GM19238 (cell line): ENCODE results near the gene CHRNB1.
A peak's percentile ranks its signal among the peaks of the same experiment; 100 is the strongest.

Experiments
- DNase-seq: peaks from one replicate; pipeline ENCODE4 v3.0.0; 2011; ENCODE audit warnings: low spot score; ENCODE audit not compliant: insufficient read length

CHRNB1 gene

DNA sequence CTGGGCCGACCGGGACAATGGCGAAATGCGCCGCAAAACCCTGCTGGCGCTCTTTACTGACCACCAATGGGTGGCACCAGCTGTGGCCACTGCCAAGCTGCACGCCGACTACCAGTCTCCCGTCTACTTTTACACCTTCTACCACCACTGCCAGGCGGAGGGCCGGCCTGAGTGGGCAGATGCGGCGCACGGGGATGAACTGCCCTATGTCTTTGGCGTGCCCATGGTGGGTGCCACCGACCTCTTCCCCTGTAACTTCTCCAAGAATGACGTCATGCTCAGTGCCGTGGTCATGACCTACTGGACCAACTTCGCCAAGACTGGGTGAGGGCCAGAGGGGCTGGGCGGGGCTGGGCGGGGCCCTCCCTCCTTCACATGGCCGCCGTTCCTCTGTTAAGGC is 29.1 kb upstream of the CHRNB1 start:
- DNase-seq = no peak

DNA sequence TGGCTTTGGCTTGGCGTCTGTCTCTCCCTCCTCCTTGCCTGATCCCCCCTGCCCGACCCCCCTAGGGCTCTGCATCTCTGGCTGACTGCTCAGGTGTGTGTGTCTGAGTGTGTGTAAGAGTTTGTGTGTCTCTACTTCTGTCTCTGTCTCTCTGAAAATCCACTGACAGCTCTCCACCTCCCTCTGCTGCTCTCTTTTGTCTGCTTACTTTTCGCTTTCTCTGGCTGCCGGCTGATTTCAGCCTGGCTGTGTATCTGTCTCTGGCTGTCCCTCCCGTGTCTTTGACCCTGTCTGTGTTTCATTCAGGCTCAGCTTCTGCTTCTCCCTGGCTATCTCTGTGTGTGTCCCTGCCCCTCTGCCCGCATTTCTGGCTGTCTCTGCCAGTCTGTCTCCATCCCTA is 28.5 kb upstream of the CHRNB1 start:
- no peak for DNase-seq

DNA sequence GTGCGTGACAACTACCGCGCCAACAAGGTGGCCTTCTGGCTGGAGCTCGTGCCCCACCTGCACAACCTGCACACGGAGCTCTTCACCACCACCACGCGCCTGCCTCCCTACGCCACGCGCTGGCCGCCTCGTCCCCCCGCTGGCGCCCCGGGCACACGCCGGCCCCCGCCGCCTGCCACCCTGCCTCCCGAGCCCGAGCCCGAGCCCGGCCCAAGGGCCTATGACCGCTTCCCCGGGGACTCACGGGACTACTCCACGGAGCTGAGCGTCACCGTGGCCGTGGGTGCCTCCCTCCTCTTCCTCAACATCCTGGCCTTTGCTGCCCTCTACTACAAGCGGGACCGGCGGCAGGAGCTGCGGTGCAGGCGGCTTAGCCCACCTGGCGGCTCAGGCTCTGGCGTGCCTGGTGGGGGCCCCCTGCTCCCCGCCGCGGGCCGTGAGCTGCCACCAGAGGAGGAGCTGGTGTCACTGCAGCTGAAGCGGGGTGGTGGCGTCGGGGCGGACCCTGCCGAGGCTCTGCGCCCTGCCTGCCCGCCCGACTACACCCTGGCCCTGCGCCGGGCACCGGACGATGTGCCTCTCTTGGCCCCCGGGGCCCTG is 27.7 kb upstream of the CHRNB1 start:
- DNase-seq = no peak

DNA sequence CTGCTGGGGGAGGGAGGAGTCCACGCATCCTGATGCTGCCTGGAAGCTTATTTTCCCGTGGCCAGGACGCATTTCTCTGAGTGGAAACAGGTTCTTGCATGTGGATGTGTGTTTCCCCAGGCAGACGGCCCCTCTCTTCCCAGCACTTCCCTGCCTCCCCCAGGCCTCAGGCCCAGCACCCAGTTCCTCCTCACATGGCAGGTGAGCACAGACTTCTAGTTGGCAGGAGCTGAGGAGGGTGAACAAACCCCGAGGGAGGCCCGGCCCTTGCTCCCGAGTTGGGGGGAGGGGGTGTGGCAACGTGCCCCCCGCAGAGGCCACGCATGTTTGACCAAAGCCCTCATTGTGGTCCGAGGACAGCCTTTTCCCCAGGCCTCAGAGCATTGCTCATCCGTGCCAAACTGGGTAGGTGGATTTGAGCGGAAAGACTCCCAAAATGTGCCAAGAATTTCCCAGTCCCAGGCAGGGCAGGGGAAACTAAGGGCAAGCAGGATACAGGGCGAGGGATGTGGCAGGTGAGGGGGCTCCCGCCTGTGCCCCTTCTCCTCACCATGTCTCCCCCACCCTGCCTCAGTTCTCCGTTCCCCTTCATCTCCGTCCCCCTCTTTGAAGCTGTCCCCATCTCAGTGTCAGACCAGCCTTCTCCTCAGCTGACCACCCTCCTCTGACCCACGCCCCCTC is 26.2 kb upstream of the CHRNB1 start:
- DNase-seq = no peak

DNA sequence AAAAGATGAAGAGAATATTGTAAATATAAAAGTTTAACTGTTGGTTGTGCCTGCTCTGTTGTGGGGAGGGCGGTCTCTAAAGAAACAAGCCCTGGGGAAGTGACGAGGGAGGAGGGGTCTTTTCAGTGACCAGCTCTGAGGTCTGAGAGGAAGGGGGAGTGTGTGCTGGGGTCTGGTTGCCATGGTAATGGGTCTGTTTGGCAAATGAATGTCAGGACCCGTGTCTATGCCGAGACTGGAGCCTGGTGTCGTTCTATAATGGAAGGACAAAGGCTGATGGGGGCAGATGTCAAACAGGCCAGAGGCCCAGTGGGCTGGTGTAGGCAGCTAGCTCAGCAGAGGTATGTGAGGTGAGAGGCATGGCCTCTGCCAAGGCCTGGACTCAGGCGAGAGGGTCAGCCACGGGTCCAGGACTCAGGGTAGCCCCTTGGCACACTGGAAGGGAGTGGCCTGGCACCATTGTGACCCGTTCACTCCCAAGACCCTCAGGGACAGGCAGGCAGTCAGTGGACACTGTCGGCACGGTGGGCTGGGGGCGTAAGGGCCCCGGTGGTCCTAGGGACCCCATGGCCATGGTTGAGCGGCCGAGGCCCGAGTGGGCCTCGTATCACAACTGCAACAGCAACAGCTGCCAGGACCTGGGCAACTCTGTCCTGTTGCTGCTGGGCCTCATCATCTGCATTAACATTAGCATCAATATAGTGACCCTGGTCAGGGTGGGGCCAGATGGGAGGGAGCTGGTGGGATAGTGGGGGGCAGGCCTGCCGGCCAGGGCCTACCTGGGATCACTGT is 24.8 kb upstream of the CHRNB1 start, which contains the start of gene SPEM1:
SPEM1 (plus strand) TSS at position 506 of the 792 bp plus-strand sequence; CDS start at position 567, 61 bp downstream.
- DNase-seq = no peak

DNA sequence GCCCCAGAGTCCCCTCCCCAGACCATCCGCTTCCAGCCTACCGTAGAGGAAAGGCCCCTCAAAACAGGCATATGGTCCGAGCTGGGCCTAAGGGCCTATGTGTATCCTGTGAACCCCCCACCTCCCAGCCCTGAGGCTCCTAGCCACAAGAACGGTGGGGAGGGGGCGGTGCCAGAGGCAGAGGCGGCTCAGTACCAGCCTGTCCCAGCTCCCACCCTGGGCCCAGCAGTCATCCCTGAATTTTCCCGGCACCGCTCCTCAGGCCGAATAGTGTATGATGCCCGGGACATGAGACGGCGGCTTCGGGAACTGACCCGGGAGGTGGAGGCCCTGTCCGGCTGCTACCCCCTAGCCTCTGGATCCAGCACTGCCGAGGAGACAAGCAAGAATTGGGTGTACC is 23.7 kb upstream of the CHRNB1 start:
- DNase-seq = no peak

DNA sequence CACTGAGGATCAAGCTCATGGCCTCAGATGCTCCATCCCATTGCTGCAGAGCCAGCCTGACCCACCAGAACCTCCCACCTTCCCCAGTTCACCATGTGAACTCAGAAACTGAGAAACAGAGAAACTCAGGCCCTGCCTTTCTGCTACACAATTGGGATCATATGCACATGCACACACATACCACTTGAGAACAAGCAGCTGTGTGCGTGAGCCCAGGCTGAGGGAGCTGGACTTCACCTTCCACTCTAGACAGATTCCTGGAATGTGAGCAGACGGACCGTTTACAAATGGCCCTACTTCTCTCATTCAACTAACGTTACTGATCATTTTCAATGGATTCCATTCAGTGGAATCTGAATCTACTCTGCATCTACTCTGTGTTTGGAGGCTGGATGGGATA is 21.2 kb upstream of the CHRNB1 start:
- no peak for DNase-seq

DNA sequence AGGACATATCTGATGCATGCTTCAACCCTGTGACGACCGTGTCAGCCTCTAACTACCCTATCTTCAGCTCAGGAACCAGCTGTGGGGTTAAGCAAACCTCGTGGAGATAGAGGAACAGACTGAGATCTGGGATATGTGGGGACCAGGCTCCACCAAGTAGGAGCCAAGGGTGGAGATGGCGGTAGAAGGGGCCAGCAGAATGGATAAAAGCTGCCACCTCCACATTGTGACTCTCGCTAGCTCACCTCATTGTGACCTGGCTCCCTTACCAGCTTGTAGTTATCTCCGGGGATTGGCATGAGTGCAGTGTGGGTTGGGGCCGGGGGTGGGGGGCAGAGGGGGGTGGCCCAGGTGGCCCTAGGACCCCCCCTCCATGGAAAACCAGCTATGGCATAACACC is 19.5 kb upstream of the CHRNB1 start, which contains the start of gene SPEM2:
SPEM2 (plus strand) TSS at position 301 of the 400 bp plus-strand sequence; CDS start at position 374, 73 bp downstream.
- no peak for DNase-seq

DNA sequence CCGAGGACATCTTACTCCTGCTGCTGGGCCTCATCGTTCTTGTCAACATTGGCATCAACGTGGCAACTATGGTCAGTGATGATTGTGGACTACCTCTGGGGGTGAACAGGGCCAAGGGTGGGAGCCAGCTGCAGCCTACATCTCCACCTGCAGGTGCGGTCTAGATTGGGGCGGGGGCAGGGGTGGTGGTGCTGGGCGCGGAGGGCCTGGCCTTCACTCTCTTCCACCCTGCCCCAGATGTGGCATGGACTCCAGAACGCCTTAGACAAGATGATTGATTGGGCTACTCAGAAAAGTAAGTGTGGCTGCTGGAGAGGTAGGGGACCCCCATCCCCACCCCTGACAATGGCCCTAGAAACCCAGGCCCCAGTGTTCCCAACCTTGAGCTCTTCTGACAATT is 19.1 kb upstream of the CHRNB1 start:
- DNase-seq = no peak

DNA sequence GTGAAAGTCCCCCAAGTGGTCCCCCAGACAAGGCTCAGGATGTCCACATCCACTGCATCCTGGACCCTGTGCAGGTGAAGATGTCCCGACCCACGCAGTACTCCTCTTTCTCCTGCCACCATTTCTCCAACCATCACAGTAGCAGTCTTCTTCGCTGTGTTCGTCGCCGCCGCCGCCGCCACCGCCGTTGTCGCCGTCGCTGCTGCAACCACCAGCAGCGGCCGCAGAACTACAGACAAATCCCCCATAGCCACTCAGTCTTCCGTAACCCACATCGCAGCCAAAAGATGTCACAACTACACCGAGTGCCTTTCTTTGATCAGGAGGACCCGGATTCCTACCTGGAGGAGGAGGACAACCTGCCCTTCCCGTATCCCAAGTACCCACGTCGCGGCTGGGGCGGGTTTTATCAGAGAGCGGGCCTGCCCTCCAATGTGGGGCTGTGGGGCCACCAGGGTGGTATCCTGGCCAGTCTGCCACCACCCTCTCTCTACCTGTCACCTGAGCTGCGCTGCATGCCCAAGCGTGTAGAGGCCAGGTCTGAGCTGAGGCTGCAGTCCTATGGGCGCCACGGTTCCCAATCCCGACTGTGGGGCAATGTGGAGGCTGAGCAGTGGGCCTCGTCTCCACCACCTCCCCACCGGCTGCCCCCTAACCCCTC is 18.5 kb upstream of the CHRNB1 start:
- no peak for DNase-seq

DNA sequence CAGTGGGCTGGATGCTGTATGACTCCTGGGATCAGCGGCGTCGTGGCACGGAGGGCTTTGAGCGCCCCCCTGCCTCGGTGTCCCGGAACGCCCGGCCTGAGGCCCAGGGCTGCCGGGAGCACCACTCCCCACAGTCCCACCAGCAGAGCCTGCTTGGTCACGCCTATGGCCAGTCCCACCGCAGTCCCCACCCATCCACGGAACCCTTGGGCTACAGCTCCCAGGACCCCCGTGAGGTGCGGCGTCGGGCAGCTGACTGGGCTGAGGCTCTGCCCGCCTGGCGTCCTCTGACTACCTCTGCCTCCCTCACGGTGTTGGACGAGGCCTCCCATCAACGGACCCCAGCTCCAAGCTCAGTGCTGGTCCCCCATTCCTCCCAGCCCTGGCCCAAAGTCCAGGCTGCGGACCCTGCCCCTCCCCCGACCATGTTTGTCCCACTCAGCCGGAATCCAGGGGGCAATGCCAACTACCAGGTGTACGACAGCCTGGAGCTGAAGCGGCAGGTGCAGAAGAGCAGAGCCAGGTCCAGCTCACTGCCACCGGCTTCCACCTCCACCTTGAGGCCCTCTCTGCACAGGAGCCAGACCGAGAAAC is 17.9 kb upstream of the CHRNB1 start:
- no peak for DNase-seq

DNA sequence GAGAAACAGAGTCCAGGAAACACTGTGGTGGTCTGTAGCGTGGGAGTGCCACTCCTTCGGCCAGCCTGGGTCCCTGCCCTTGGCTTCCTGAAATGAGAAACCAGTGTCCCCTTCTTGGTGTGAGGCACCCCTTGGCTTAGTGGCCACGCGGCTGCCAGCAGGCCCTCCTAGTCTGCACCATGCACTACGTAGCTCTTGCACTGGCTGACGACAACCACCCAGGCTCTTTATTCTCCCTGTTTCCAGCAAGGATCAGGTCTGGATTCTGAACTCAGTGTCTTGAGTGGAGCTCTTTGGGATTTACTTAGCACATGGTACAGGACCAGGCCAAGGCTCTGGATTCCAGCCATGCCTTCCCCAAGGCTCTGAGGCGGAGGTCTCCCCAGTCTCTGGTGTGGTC is 17.3 kb upstream of the CHRNB1 start:
- DNase-seq = no peak

DNA sequence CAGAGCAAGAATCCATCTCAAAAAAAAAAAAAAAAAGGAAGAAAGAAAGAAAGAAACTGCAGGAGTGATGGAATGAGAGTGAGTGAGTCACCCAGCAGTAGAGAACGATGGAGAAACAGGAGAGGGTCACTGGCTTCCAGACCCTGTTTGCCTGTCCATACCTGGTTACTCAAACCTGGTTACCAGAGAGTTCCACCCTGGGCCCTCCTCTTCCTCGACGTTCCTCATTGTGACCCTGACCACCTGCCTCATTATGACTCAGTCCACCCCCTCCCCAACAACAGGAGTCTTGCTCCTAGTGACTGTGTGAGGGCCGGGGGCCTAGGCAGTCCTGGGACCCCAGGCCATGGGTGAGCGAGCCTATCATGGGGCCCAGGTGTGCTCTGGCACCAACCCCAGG is 16.3 kb upstream of the CHRNB1 start, which contains the start of gene SPEM3:
SPEM3 (plus strand) TSS at position 301 of the 400 bp plus-strand sequence; CDS start at position 347, 46 bp downstream.
- DNase-seq = no peak

DNA sequence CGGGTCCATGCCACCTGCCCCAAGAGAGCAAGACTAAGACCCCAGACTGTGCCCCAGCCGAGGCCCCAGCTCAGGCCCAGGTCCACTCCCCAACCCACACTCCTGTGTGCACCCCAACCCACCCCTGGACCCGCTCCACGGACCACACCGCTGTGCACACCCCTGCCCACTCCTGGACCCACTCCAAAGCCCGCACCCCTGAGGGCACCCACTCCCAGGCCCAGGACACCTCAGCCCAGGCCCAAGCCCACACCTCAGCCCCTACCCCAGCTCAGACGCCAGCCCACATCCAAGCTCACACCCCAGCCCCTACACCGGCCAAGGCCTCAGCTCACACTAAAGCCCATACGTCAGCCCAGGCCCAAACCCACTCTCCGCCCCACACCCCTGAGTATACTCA is 15.1 kb upstream of the CHRNB1 start:
- DNase-seq = no peak

DNA sequence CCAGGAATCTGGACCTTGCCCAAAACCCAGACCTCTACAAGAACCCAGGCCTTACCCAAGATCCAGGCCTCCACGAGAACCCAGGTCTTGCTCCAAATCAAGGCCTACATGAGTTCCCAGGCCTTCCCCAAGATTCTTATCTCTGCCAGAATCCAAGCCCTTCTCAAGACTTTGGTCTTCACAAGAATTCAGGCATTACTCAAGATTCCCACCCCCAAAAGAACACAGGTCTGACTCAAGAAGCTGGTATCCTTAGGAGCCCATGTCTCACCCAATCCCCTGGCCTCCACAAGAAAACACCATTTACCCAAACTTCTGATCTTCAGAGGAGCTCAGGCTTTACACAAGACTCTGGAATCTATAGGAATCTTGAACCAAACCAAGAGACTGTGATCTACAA is 13.6 kb upstream of the CHRNB1 start:
- no peak for DNase-seq

DNA sequence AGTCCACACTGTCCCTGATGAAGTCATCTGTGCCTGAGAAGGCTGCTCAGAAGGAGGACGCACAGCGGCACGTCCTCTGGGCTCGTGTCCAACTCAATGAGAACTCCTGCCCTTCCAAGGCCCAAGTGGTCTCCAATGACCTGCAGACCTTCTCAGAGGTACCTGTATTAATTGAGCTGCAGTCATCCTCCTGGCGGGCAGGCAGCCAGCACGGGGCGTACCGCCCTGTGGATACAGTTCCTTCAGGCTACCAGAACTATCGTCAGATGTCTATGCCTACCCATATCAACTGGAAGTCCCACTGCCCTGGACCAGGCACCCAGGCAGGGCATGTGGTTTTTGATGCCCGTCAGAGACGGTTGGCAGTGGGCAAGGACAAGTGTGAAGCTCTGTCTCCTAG is 12.6 kb upstream of the CHRNB1 start:
- DNase-seq = no peak

DNA sequence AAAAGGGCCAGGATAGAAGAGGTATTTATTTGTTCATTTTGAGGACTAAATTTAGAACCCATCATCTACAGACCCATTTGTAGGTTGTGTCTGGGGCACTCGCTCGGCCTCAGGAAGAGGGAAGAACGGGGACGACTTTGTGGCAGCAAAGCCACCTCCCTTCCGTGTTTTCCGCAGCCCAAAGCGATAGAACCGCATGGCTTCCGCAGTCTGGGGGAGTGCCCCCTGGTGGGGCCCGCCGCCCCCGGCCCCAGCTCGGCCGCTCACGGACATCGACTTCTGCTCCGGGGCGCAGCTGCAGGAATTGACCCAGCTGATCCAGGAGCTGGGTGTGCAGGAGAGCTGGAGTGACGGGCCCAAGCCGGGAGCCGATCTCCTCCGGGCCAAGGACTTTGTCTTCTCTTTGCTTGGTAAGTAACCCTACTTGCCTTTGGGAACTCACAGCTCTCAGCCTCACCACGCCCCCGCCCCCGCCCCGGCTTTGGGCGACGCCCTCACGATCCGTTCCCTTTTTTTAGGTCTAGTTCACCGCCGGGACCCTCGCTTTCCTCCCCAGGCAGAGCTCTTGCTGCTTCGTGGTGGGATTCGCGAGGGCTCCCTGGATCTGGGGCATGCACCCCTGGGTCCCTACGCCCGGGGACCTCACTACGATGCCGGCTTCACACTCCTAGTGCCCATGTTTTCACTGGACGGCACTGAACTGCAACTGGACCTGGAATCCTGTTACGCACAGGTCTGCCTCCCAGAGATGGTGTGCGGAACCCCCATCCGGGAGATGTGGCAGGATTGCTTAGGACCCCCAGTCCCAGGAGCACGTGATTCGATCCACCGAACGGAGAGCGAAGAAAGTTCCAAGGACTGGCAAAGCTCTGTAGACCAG is 8.9 kb upstream of the CHRNB1 start:
- DNase-seq = peak; percentile 44

DNA sequence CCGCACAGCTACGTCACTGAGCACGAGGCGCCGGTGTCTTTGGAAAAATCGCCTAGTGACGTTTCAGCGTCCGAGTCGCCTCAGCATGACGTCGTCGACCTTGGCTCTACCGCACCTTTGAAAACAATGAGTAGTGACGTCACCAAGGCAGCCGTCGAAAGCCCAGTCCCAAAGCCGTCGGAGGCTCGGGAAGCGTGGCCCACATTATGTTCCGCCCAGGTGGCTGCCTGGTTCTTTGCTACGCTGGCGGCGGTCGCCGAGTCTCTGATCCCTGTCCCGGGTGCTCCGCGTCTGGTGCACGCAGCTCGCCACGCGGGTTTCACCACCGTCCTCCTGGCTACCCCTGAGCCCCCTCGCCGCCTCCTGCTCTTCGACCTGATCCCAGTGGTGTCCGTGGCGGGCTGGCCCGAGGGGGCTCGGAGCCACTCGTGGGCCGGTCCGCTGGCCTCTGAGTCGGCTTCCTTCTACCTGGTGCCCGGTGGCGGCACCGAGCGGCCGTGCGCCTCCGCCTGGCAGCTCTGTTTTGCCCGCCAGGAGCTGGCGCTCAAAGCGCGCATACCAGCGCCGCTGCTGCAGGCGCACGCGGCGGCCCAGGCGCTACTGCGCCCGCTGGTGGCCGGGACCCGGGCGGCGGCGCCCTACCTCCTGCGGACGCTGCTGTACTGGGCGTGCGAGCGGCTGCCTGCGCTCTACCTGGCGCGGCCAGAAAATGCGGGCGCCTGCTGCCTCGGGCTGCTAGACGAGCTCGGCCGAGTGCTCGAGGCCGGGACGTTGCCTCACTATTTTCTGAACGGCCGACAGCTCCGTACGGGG is 8.1 kb upstream of the CHRNB1 start:
- DNase-seq = peak; percentile 74

DNA sequence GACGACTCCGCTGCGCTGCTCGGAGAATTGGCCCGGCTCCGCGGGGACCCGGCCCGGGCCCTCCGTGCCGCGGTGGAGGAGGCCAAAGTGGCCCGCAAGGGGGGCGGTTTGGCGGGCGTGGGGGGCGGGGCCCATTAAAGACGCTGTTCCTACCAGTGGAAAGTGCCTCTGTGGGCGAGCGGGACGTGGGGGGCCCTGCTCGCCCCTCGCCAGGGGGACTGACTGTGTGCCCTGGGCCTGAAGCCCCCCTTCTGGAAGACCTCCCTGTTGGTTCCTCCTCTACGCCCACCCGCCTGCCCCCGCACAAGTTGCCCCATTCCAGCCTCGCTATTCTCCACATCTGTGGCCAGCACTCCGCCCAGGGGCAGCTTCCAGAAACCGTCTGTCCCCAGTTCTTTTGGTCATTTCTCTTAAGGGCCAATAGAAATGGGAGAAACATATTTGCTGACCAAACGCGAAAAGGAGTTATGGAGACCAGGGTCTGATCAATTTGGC is 7.4 kb upstream of the CHRNB1 start:
- no peak for DNase-seq
